Epithelial cell of proximal tubule (primary cell): Measurements from ENCODE around the gene MKNK1. TPM values are rescaled to one million over a fixed set of nuclear protein-coding genes. Genes with fewer than 3 reads are reported as not detected.

Experiments
- DNase-seq: peaks from one replicate; pipeline ENCODE4 v3.0.0-alpha.2; 2011; ENCODE audit warnings: low read depth
- H3K4me3 ChIP-seq: 2 replicates; pipeline ENCODE4 v1.5.1; 2011; ENCODE audit warnings: low read depth, mild to moderate bottlenecking, low read length
- total RNA-seq: library from RNA; depleted of rRNA; stranded (reverse); fragments of >200 nt; gene quantifications from 2 replicates; pipeline ENCODE4 v1.2.3, GENCODE V29; 2015
- TF ChIP-seq, protein P1 (sequence below): conservative IDR thresholded peaks from 2 replicates; pipeline ENCODE4 v1.5.1; 2012; ENCODE audit warnings: low read depth, mild to moderate bottlenecking, low read length

Gene MKNK1
- total RNA-seq, 1 donor from 2014 or later = 19.2 TPM

DNA sequence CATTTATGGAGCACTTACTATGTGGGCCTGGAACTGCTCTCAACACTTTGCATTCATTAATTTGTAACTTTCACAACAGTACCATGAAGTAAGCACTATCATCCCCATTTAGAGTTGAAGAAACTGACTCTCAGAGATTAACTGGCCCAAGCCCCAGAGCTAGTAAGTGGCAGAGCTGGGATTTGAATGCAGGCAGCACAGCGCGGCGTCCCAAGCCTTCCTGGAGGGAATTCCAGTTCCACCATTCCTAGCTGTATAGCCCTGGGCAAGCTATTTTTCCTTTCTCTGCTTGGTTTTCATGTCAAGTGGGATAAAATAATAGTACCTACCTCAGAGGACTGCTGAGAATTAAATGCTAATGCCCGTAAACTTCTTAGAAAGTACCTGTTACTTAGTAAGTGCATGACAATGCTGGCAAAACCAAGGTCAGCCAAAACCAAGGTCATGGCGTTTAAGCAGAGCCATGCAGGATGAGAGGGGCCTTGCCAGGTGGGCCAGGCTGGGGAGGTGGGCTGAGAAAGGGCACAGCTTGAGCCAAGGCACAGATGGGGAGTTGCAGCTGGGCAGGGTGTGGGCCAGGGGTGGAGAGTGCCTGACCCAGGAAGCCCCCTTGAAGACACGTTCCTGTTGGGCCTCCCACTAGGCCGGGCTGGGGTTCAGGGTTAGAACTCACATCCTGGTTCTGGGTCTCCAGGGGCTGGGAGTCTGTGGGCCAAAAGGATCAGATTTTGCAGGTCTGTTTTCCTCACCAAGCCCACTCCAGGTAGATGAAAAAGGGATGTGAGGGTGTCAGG, 48.0 kb downstream of the MKNK1 start:
- no peak for DNase-seq
- H3K4me3 ChIP-seq = no peak overlapping the region
- TF ChIP-seq, protein P1, sequence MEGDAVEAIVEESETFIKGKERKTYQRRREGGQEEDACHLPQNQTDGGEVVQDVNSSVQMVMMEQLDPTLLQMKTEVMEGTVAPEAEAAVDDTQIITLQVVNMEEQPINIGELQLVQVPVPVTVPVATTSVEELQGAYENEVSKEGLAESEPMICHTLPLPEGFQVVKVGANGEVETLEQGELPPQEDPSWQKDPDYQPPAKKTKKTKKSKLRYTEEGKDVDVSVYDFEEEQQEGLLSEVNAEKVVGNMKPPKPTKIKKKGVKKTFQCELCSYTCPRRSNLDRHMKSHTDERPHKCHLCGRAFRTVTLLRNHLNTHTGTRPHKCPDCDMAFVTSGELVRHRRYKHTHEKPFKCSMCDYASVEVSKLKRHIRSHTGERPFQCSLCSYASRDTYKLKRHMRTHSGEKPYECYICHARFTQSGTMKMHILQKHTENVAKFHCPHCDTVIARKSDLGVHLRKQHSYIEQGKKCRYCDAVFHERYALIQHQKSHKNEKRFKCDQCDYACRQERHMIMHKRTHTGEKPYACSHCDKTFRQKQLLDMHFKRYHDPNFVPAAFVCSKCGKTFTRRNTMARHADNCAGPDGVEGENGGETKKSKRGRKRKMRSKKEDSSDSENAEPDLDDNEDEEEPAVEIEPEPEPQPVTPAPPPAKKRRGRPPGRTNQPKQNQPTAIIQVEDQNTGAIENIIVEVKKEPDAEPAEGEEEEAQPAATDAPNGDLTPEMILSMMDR = no peak

DNA sequence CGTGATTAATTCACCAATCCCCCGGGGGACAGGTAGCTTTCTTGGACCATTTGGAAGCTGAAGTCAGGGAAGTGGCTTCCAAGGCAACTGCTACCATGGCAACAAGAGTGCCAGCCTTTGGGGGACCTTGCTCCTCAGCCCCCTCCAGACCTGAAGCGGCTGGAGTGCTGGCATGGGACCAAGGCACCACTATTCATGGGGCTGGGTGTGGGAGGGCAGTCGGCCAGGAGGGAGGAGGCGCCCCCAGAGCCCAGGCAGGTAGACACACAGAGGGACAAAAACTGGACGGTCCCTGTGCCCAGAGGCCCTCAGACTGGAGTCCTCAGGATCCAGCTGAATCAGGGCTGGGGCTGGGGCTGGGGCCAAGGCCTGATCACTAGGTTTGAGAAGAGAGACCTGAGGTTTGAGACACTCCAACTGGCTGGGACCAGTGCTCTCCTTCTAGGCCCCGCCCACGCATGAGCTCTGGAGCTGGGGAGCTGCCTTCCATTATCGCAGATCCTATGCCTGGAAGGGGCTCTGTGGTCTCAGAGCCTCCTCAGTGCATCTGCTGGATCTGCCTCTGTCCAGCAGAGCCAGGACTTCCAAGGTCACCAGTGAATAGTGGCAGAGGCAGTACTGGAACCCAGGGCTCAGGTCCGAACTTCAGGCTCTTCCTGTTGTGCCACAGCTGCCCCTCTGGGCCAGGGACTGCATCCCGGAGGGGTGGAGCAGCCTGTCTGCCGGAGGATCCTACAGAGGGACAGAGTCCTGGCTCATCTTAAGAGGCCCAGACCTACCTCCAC, 49.3 kb downstream of the MKNK1 start:
- DNase-seq = no peak
- H3K4me3 ChIP-seq = no peak overlapping the region
- TF ChIP-seq, protein P1 = no peak

GRCh38 chr1:46554236-46554596, 49.9 kb downstream of the MKNK1 start:
- no peak overlapping the region for H3K4me3 ChIP-seq
- TF ChIP-seq, protein P1 = no peak
- DNase-seq = no peak

- TF ChIP-seq, protein P1 = no peak
- DNase-seq = no peak
- H3K4me3 ChIP-seq = no peak overlapping the region
Observed at GRCh38 chr1:46553506-46553905, 50.6 kb downstream of the MKNK1 start.

- H3K4me3 ChIP-seq = no peak overlapping the region
- TF ChIP-seq, protein P1 = no peak
- DNase-seq = no peak
Observed at GRCh38 chr1:46552357-46553237, 51.5 kb downstream of the MKNK1 start.

DNA sequence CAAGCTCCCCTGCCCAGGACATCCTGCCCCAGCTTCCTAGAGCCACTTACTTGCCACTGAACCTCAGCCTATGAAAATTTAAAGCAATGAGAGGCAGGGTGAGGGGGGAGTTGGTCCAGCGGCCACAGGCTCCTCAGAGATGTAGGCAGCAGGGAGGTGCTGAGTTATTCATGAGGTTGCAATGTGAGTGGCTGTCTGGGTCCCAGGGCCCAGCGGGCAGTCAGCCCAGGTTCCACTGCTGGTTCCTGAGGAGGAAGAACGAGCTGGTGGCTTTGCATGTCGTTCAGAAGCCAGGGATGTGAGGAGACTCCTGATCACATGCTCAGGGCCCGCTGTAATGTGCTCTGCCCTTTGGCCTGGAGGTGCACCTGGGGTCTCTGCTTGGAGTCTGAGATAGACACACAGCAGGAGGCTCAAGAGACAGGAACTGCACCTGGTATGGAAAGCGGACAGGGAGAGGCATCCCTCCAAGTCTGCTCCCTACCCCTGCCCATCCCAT, 52.4 kb downstream of the MKNK1 start, which contains the start of gene KNCN:
KNCN (minus strand) TSS at position 51 of the 499 bp plus-strand sequence. CDS start 432 bp downstream, outside the sequence.
- H3K4me3 ChIP-seq = no peak within 1 kb of the TSS
- no peak for DNase-seq
- TF ChIP-seq, protein P1 = no peak
